GM12878 (cell line): ENCODE results near the gene LRRC57. TPM values are rescaled to one million over a fixed set of nuclear protein-coding genes. Genes with fewer than 3 reads are reported as not detected.

Experiments used
- ATAC-seq: fragments of 200-7000 bp; cut with Tn5 transposase; 3 replicates; pipeline ENCODE4 v1.9.1; 2020; ENCODE audit warnings: mild to moderate bottlenecking, moderate library complexity
- BruUV-seq: library from RNA; stranded (reverse); fragments of 400-500 nt; replicated peaks from 2 replicates; lab custom pipeline; 2021; lab: Mats Ljungman, UMichigan
- CTCF ChIA-PET: fragments of 300-600 bp; sonication (Branson Sonifier 250); formaldehyde crosslinking; extraction: SDS; loops from one replicate; lab custom pipeline; 2021; ENCODE audit warnings: inconsistent platforms; lab: Yijun Ruan, JAX
- POLR2A ChIA-PET: fragments of 350-600 bp; formaldehyde crosslinking; extraction: SDS; loops from one replicate; lab custom pipeline; 2021; ENCODE audit warnings: inconsistent platforms; lab: Charles Lee
- RAD21 ChIA-PET: fragments of 300-600 bp; sonication (Branson Sonifier 250); formaldehyde crosslinking; loops from one replicate; lab custom pipeline; 2023; ENCODE audit warnings: antibody characterized with exemption; ENCODE audit not compliant: unreplicated experiment; lab: Charles Lee
- SMC1A ChIA-PET: fragments of 300-600 bp; sonication (Branson Sonifier 250); formaldehyde crosslinking; loops from one replicate; lab custom pipeline; 2023; ENCODE audit not compliant: unreplicated experiment, uncharacterized antibody; lab: Charles Lee
- DNase-seq: peaks from one replicate; pipeline ENCODE4 v3.0.0-alpha.2; 2011; ENCODE audit warnings: low read depth, low spot score
- FAIRE-seq: peaks from 3 replicates; lab custom pipeline; 2011; peaks lifted over from hg19 to GRCh38; lab: Jason Lieb, UNC
- H2AFZ ChIP-seq: 2 replicates; pipeline ENCODE4 v1.6.0; 2011; ENCODE audit warnings: low read depth, low read length, control low read depth; ENCODE audit not compliant: control insufficient read depth
- H3K27ac ChIP-seq: 2 replicates; pipeline ENCODE4 v1.5.1; 2011; ENCODE audit warnings: control low read depth; ENCODE audit not compliant: control insufficient read depth, insufficient read depth
- H3K27me3 ChIP-seq, 2 experiments: replicated peaks in 1 of 2; 2 replicates each; pipeline versions ENCODE4 v1.6.0 to v1.6.1; 2011; ENCODE audit warnings: low read length in 1 of 2; ENCODE audit not compliant: control insufficient read depth in 2 of 2, insufficient read depth in 2 of 2
- H3K36me3 ChIP-seq, 2 experiments: 2 replicates each; pipeline ENCODE4 v1.5.1; 2011; ENCODE audit warnings: low read length in 1 of 2; ENCODE audit not compliant: control insufficient read depth in 2 of 2, insufficient read depth in 2 of 2
- H3K4me1 ChIP-seq: 2 replicates; pipeline ENCODE4 v1.6.1; 2011; ENCODE audit warnings: mild to moderate bottlenecking, low read length, moderate library complexity, mixed read lengths; ENCODE audit not compliant: control insufficient read depth, insufficient read depth
- H3K4me2 ChIP-seq: 2 replicates; pipeline ENCODE4 v1.6.0; 2011; ENCODE audit warnings: control low read depth; ENCODE audit not compliant: control insufficient read depth, insufficient read depth
- H3K4me3 ChIP-seq: fragments of 200-600 bp; sonication (generic); 2 replicates; pipeline ENCODE4 v1.5.1; 2016
- H3K79me2 ChIP-seq: 2 replicates; pipeline ENCODE4 v1.6.0; 2011; ENCODE audit warnings: low read length; ENCODE audit not compliant: control insufficient read depth, insufficient read depth
- H3K9ac ChIP-seq: 2 replicates; pipeline ENCODE4 v1.8.0; 2011; ENCODE audit warnings: low read length, control low read depth, mixed read lengths; ENCODE audit not compliant: control insufficient read depth, insufficient read depth
- H3K9me3 ChIP-seq: replicated peaks from 3 replicates; pipeline ENCODE4 v1.5.1; 2011; ENCODE audit warnings: mild to moderate bottlenecking, low read length; ENCODE audit not compliant: control insufficient read depth, insufficient read depth
- H4K20me1 ChIP-seq: 2 replicates; pipeline ENCODE4 v1.6.0; 2011; ENCODE audit not compliant: control insufficient read depth, insufficient read depth
- ATF7 ChIP-seq: fragments of 450-650 bp; IDR thresholded peaks from 2 replicates; pipeline ENCODE4 v1.6.1; 2016; ENCODE audit warnings: low read depth, mild to moderate bottlenecking
- GABPA ChIP-seq: IDR thresholded peaks from 2 replicates; pipeline ENCODE4 v1.6.1; 2014; ENCODE audit warnings: antibody characterized with exemption, low read depth, mild to moderate bottlenecking, inconsistent platforms
- HDAC6 ChIP-seq: fragments of 200-600 bp; sonication (generic); IDR thresholded peaks from one replicate; pipeline ENCODE4 v1.8.0; 2017; ENCODE audit warnings: antibody characterized with exemption; ENCODE audit not compliant: unreplicated experiment
- HSF1 ChIP-seq: fragments of 150-350 bp; IDR thresholded peaks from 2 replicates; pipeline ENCODE4 v1.6.1; 2014; ENCODE audit warnings: mild to moderate bottlenecking, low read depth, low read length
- JUND ChIP-seq: IDR thresholded peaks from 2 replicates; pipeline ENCODE4 v1.6.1; 2012; ENCODE audit warnings: low read depth, mild to moderate bottlenecking, low read length, improper control_type of control experiment, moderate library complexity
- LARP7 ChIP-seq: fragments of 450-650 bp; IDR thresholded peaks from 2 replicates; pipeline ENCODE4 v1.6.1; 2017; ENCODE audit warnings: mild to moderate bottlenecking
- MYC ChIP-seq: IDR thresholded peaks from 2 replicates; pipeline ENCODE4 v1.6.1; 2011; ENCODE audit warnings: mild to moderate bottlenecking, low read length, moderate library complexity, inconsistent platforms; ENCODE audit not compliant: insufficient read depth, insufficient replicate concordance, insufficient read length, severe bottlenecking
- NR2C2 ChIP-seq: IDR thresholded peaks from 2 replicates; pipeline ENCODE4 v1.6.1; 2011; ENCODE audit warnings: borderline replicate concordance, low read depth; ENCODE audit not compliant: control insufficient read depth, insufficient read length
- TCF7 ChIP-seq: IDR thresholded peaks from 2 replicates; pipeline ENCODE4 v1.6.1; 2014; ENCODE audit warnings: antibody characterized with exemption, borderline replicate concordance
- USF2 ChIP-seq: IDR thresholded peaks from 2 replicates; pipeline ENCODE4 v1.6.1; 2011; ENCODE audit warnings: low read depth, low read length, improper control_type of control experiment, borderline replicate concordance
- ZBTB33 ChIP-seq: fragments of 450-650 bp; IDR thresholded peaks from 2 replicates; pipeline ENCODE4 v1.6.1; 2017; ENCODE audit warnings: mild to moderate bottlenecking
- WGBS: methylation state at CpG from one replicate; pipeline ENCODE4 v1.1.6; 2016; ENCODE audit warnings: low lambda C conversion rate; ENCODE audit not compliant: insufficient replicate concordance, insufficient coverage; ENCODE audit errors: missing lambda C conversion rate; 5-methylcytosine and 5-hydroxymethylcytosine counted together
- in situ Hi-C: fragments of 300-500 bp; cut with MboI; formaldehyde crosslinking; loops from 9 replicates; pipeline ENCODE4 v1.14.3; 2018; ENCODE audit warnings: mixed read lengths
- intact Hi-C: fragments of 100-400 bp; cut with micrococcal nuclease; formaldehyde crosslinking; loops from one replicate; pipeline ENCODE4 v1.14.2; 2022; ENCODE audit not compliant: unreplicated experiment
- polyA plus RNA-seq, 11 experiments: library from polyadenylated mRNA; depleted of rRNA in 4 of 11; unstranded in 6 of 11; stranded (reverse) in 5 of 11; fragments of >200 nt; fragmentation: Nextera tagmentation in 4 of 11; fragmentation: Illumina TruSeq in 1 of 11; extraction: Ambion mirVana in 4 of 11; extraction: Trizol in 1 of 11; gene quantifications; 1 replicate in 1 of 11; 2 replicates in 10 of 11; pipeline versions ENCODE4 v1.2.1 to v1.2.3, GENCODE V29; 2011 to 2016; ENCODE audit warnings: inconsistent platforms in 2 of 11, missing spikeins in 2 of 11, low read depth in 1 of 11
- total RNA-seq, 4 experiments: library from RNA; depleted of rRNA in 3 of 4; stranded (reverse); fragments of >200 nt in 3 of 4; fragmentation: Illumina TruSeq in 1 of 4; extraction: Trizol in 1 of 4; gene quantifications; 2 replicates each; pipeline versions ENCODE4 v1.2.1 to v1.2.3, GENCODE V29; 2013 to 2021

Gene LRRC57
- total and polyA plus RNA-seq, 10 of the 15 experiments (the other 5 are each of a cell fraction or from before 2014, with no cell fraction given) = 5.2 to 15.7 (median 9.6) TPM

- CTCF ChIA-PET = interaction anchor here (1.2 to 2.9 kb wide), 2 partner anchors 12 to 32 kb away, joined by 3 to 9 read pairs; no protein-coding TSS in a partner anchor
- POLR2A ChIA-PET = interaction anchor here (0.9 kb wide), 1 partner anchor 10 kb away, joined by 4 read pairs; no protein-coding TSS in a partner anchor
- Histone ChIP-seq H3K27me3 (no peaks in the 10 kb centered on the region), H3K4me1 (no peaks in the 10 kb centered on the region), H4K20me1 (no peaks in the 10 kb centered on the region), H2AFZ (no peak overlapping the region), H3K4me3 (no peak overlapping the region), H3K27ac (no peak overlapping the region), H3K4me2 (no peak overlapping the region), H3K79me2 (no peaks in the 10 kb centered on the region), H3K36me3 (no peaks in the 10 kb centered on the region; a peak in 1 of 4 replicates), H3K9ac (no peak overlapping the region), H3K9me3 (no peaks in the 10 kb centered on the region)
- DNase-seq (no peak), FAIRE-seq (no peak), ATAC-seq (no peak)
- in situ Hi-C loops = no loop called here
- SMC1A ChIA-PET = interaction anchor here (0.7 to 3.3 kb wide), 6 partner anchors 9 to 29 kb away, joined by 3 to 8 read pairs (median 6); no protein-coding TSS in a partner anchor
- TF ChIP-seq ATF7 = no peak
- 57% methylated on average over 4 of the region's 4 CpGs for WGBS
- BruUV-seq = no TSS peak
- RAD21 ChIA-PET = interaction anchor here (1.2 kb wide), 1 partner anchor 12 kb away, joined by 3 read pairs; no protein-coding TSS in a partner anchor
- intact Hi-C loops = no loop called here
Measured at GRCh38 chr15:42595626-42596240, 47.1 kb upstream of the LRRC57 start.

GRCh38 chr15:42594095-42594494 lies 45.5 kb upstream of the LRRC57 start:
- Histone ChIP-seq H3K27ac (no peak overlapping the region), H3K27me3 (no peaks in the 10 kb centered on the region), H4K20me1 (no peaks in the 10 kb centered on the region), H3K4me1 (no peaks in the 10 kb centered on the region), H3K4me2 (no peak overlapping the region), H3K4me3 (no peak overlapping the region), H2AFZ (no peak overlapping the region), H3K9ac (no peak overlapping the region), H3K36me3 (no peaks in the 10 kb centered on the region), H3K79me2 (no peaks in the 10 kb centered on the region), H3K9me3 (no peaks in the 10 kb centered on the region)
- ChIA-PET RAD21 (no interaction called here), SMC1A (interaction anchor here (1.2 to 3.3 kb wide), 2 partner anchors 11 to 30 kb away, joined by 3 to 8 read pairs; no protein-coding TSS in a partner anchor), POLR2A (interaction anchor here (0.7 to 1.3 kb wide), 2 partner anchors 18 to 38 kb away, joined by 3 to 4 read pairs; no protein-coding TSS in a partner anchor), CTCF (interaction anchor here (0.8 to 1.0 kb wide), 2 partner anchors 13 to 14 kb away, joined by 3 read pairs; no protein-coding TSS in a partner anchor)
- TF ChIP-seq HDAC6 = no peak
- no peak for TF ChIP-seq HSF1
- no peak for TF ChIP-seq ZBTB33
- TF ChIP-seq USF2 = no peak
- no peak for TF ChIP-seq MYC
- no peak for TF ChIP-seq JUND
- no peak for TF ChIP-seq NR2C2
- no peak for TF ChIP-seq TCF7
- TF ChIP-seq LARP7 = no peak
- TF ChIP-seq GABPA = no peak
- WGBS = 84% methylated on average over 5 of the region's 5 CpGs
- in situ Hi-C loops (no loop called here), intact Hi-C loops (no loop called here)
- no peak for ATAC-seq
- FAIRE-seq = no peak
- BruUV-seq = no TSS peak
- no peak for DNase-seq
